A549 (cell line): Measurements from ENCODE around the gene MARK3.

Experiments
- CTCF ChIP-seq: fragments of >200 bp; sonication (Bioruptor Twin); formaldehyde crosslinking; IDR thresholded peaks from 3 replicates; pipeline ENCODE4 v1.5.1; 2016
- RARB ChIP-seq: fragments of 250-450 bp; sonication (Bioruptor Pico); IDR thresholded peaks from 2 replicates; pipeline ENCODE4 v1.8.0; 2021; ENCODE audit warnings: mild to moderate bottlenecking, moderate library complexity

- no peak for TF ChIP-seq CTCF
- no peak for TF ChIP-seq RARB (CRISPR knock-in tag)
Observed at GRCh38 chr14:103531421-103532215, 146.4 kb downstream of the MARK3 start.
